IMR-90 (cell line): ENCODE results near the gene TTC39A.

Experiments used
- BHLHE40 ChIP-seq: fragments of 150-350 bp; IDR thresholded peaks from 2 replicates; pipeline ENCODE4 v1.6.1; 2016; ENCODE audit warnings: mild to moderate bottlenecking, low read depth, low read length
- CHD1 ChIP-seq: IDR thresholded peaks from 2 replicates; pipeline ENCODE4 v1.6.1; 2012; ENCODE audit warnings: low read depth, low read length, improper control_type of control experiment
- CTCF ChIP-seq: conservative IDR thresholded peaks from 2 replicates; pipeline ENCODE4 v1.5.1; 2012; ENCODE audit warnings: mild to moderate bottlenecking, low read depth, low read length, improper control_type of control experiment
- ELK1 ChIP-seq: fragments of 150-350 bp; IDR thresholded peaks from 2 replicates; pipeline ENCODE4 v1.6.1; 2016; ENCODE audit warnings: low read depth, mild to moderate bottlenecking, low read length, moderate library complexity, borderline replicate concordance
- MAFK ChIP-seq: IDR thresholded peaks from 2 replicates; pipeline ENCODE4 v1.6.1; 2012; ENCODE audit warnings: low read depth, low read length, improper control_type of control experiment
- MAZ ChIP-seq: IDR thresholded peaks from 2 replicates; pipeline ENCODE4 v1.6.1; 2012; ENCODE audit warnings: low read depth, mild to moderate bottlenecking, low read length, improper control_type of control experiment, moderate library complexity, borderline replicate concordance
- MXI1 ChIP-seq: IDR thresholded peaks from 2 replicates; pipeline ENCODE4 v1.6.1; 2012; ENCODE audit warnings: low read depth, mild to moderate bottlenecking, low read length, moderate library complexity, borderline replicate concordance
- POLR2A ChIP-seq: IDR thresholded peaks from 2 replicates; pipeline ENCODE4 v1.6.1; 2012; ENCODE audit warnings: mild to moderate bottlenecking, low read depth, low read length
- RAD21 ChIP-seq: IDR thresholded peaks from 2 replicates; pipeline ENCODE4 v1.6.1; 2012; ENCODE audit warnings: low read length, improper control_type of control experiment
- RCOR1 ChIP-seq: IDR thresholded peaks from 2 replicates; pipeline ENCODE4 v1.6.1; 2012; ENCODE audit warnings: mild to moderate bottlenecking, low read length, improper control_type of control experiment; ENCODE audit not compliant: insufficient replicate concordance
- RFX5 ChIP-seq: IDR thresholded peaks from 2 replicates; pipeline ENCODE4 v1.8.0; 2012; ENCODE audit warnings: low read depth, mild to moderate bottlenecking, low read length, moderate library complexity
- SMC3 ChIP-seq: fragments of 150-350 bp; IDR thresholded peaks from 2 replicates; pipeline ENCODE4 v1.6.1; 2016; ENCODE audit warnings: low read depth, mild to moderate bottlenecking, antibody characterized with exemption, low read length, moderate library complexity
- TF ChIP-seq, protein P1 (sequence below): fragments of 150-350 bp; IDR thresholded peaks from 2 replicates; pipeline ENCODE4 v1.6.1; 2017; ENCODE audit warnings: mild to moderate bottlenecking, antibody characterized with exemption, low read length, low read depth

- no peak for TF ChIP-seq CTCF
- TF ChIP-seq, protein P1, sequence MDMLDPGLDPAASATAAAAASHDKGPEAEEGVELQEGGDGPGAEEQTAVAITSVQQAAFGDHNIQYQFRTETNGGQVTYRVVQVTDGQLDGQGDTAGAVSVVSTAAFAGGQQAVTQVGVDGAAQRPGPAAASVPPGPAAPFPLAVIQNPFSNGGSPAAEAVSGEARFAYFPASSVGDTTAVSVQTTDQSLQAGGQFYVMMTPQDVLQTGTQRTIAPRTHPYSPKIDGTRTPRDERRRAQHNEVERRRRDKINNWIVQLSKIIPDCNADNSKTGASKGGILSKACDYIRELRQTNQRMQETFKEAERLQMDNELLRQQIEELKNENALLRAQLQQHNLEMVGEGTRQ = no peak
- TF ChIP-seq RAD21 = no peak
- no peak for TF ChIP-seq POLR2A
- no peak for TF ChIP-seq SMC3
- no peak for TF ChIP-seq BHLHE40
- no peak for TF ChIP-seq MAZ
- no peak for TF ChIP-seq ELK1
- TF ChIP-seq CHD1 = no peak
- TF ChIP-seq RCOR1 = no peak
- no peak for TF ChIP-seq MXI1
- no peak for TF ChIP-seq RFX5
- TF ChIP-seq MAFK = no peak
Measured at GRCh38 chr1:51301152-51301843, 29.1 kb downstream of the TTC39A start.
